K562 (cell line): ENCODE measurements around the gene CCDC47. TPM values are rescaled to one million over a fixed set of nuclear protein-coding genes. Genes with fewer than 3 reads are reported as not detected.

Experiments used
- ATAC-seq: fragments of 200-7000 bp; cut with Tn5 transposase; 3 replicates; pipeline ENCODE4 v1.9.1; 2020; ENCODE audit warnings: moderate library complexity
- BruUV-seq: library from RNA; stranded (reverse); fragments of 400-500 nt; replicated peaks from 2 replicates; lab custom pipeline; 2021; lab: Mats Ljungman, UMichigan
- CTCF ChIA-PET: fragments of 300-600 bp; formaldehyde crosslinking; extraction: SDS; loops from one replicate; lab custom pipeline; 2021; ENCODE audit warnings: low intra/inter-chr PET ratio; lab: Yijun Ruan, JAX
- POLR2A ChIA-PET: fragments of 300-600, 350-650 bp; sonication (Branson Sonifier 250); formaldehyde crosslinking; extraction: SDS; loops from one replicate; lab custom pipeline; 2021; ENCODE audit warnings: antibody characterized with exemption, inconsistent platforms; lab: Yijun Ruan, JAX
- DNase-seq, 4 experiments: peaks; one replicate each; pipeline versions ENCODE4 v3.0.0 to v3.0.0-alpha.2; 2011 to 2018; ENCODE audit warnings: low spot score in 3 of 4, mixed read lengths in 3 of 4; ENCODE audit errors: extremely low read depth in 1 of 4
- FAIRE-seq: peaks from 2 replicates; lab custom pipeline; 2011; peaks lifted over from hg19 to GRCh38; lab: Jason Lieb, UNC
- H2AFZ ChIP-seq: 2 replicates; pipeline ENCODE4 v1.6.0; 2011; ENCODE audit warnings: low read depth, low read length, control low read depth, inconsistent platforms
- H3K27ac ChIP-seq: fragments of 200-600 bp; 3 replicates; pipeline ENCODE4 v1.8.0; 2011; ENCODE audit warnings: low read depth, mild to moderate bottlenecking, control low read depth, inconsistent platforms, low read length, moderate library complexity, mixed read lengths; ENCODE audit errors: extremely low read depth
- H3K27me3 ChIP-seq, 2 experiments: fragments of 300-600 bp in 1 of 2; 2 replicates in 1 of 2; 3 replicates in 1 of 2; pipeline versions ENCODE4 v1.6.0 to v1.8.0; 2011; ENCODE audit warnings: inconsistent platforms in 2 of 2, low read length in 2 of 2, mild to moderate bottlenecking in 1 of 2, mixed read lengths in 1 of 2, moderate library complexity in 1 of 2; ENCODE audit not compliant: control insufficient read depth in 2 of 2, insufficient read depth in 2 of 2
- H3K36me3 ChIP-seq: fragments of 300-600 bp; 3 replicates; pipeline ENCODE4 v1.8.0; 2011; ENCODE audit warnings: mild to moderate bottlenecking, low read length, inconsistent platforms; ENCODE audit not compliant: control insufficient read depth, insufficient read depth
- H3K4me1 ChIP-seq, 2 experiments: fragments of 200-600 bp in 1 of 2; replicated peaks in 1 of 2; 2 replicates in 1 of 2; 3 replicates in 1 of 2; pipeline versions ENCODE4 v1.5.1 to v1.8.0; 2011; ENCODE audit warnings: inconsistent platforms in 2 of 2, low read length in 2 of 2, mild to moderate bottlenecking in 1 of 2, mixed read lengths in 1 of 2, moderate library complexity in 1 of 2; ENCODE audit not compliant: control insufficient read depth in 2 of 2, insufficient read depth in 2 of 2
- H3K4me2 ChIP-seq: 2 replicates; pipeline ENCODE4 v1.6.1; 2011; ENCODE audit warnings: low read length, control low read depth, inconsistent platforms, mixed read lengths; ENCODE audit not compliant: insufficient read depth
- H3K4me3 ChIP-seq: fragments of 200-600 bp; sonication (generic), shearing (Covaris generic); 2 replicates; pipeline ENCODE4 v1.5.1; 2016; ENCODE audit warnings: control low read depth, inconsistent platforms
- H3K79me2 ChIP-seq: fragments of 200-600 bp; 3 replicates; pipeline ENCODE4 v1.8.0; 2011; ENCODE audit warnings: low read length, inconsistent platforms; ENCODE audit not compliant: control insufficient read depth, insufficient read depth
- H3K9ac ChIP-seq, 2 experiments: 2 replicates each; pipeline versions ENCODE4 v1.6.0 to v1.6.1; 2011; ENCODE audit warnings: low read depth in 2 of 2, low read length in 2 of 2, control low read depth in 1 of 2, inconsistent platforms in 1 of 2, mild to moderate bottlenecking in 1 of 2, mixed read lengths in 1 of 2; ENCODE audit not compliant: insufficient read depth in 1 of 2
- H3K9me1 ChIP-seq: one replicate; pipeline ENCODE4 v1.6.0; 2011; ENCODE audit warnings: inconsistent platforms, mild to moderate bottlenecking, low read length, moderate library complexity; ENCODE audit not compliant: control insufficient read depth, insufficient read depth
- H3K9me3 ChIP-seq: replicated peaks from 2 replicates; pipeline ENCODE4 v1.5.1; 2011; ENCODE audit warnings: low read depth, low read length, inconsistent platforms; ENCODE audit not compliant: control insufficient read depth, insufficient read depth
- H4K20me1 ChIP-seq: replicated peaks from 2 replicates; pipeline ENCODE4 v1.6.1; 2011; ENCODE audit warnings: low read length, inconsistent platforms, mixed read lengths; ENCODE audit not compliant: control insufficient read depth, insufficient read depth
- HLTF ChIP-seq: fragments of 450-650 bp; IDR thresholded peaks from 2 replicates; pipeline ENCODE4 v1.6.1; 2016
- KLF1 ChIP-seq: fragments of 450-650 bp; IDR thresholded peaks from 2 replicates; pipeline ENCODE4 v1.6.1; 2016; ENCODE audit warnings: missing genetic modification characterization, missing compliant biosample characterization
- NBN ChIP-seq: fragments of 450-650 bp; IDR thresholded peaks from 2 replicates; pipeline ENCODE4 v1.6.1; 2016; ENCODE audit warnings: low read depth, mild to moderate bottlenecking
- NCOA1 ChIP-seq: fragments of 450-650 bp; IDR thresholded peaks from 2 replicates; pipeline ENCODE4 v1.6.1; 2016; ENCODE audit warnings: low read depth
- NCOR1 ChIP-seq: fragments of 450-650 bp; IDR thresholded peaks from 2 replicates; pipeline ENCODE4 v1.6.1; 2016; ENCODE audit warnings: mild to moderate bottlenecking, moderate library complexity
- POLR3G ChIP-seq: IDR thresholded peaks from 2 replicates; pipeline ENCODE4 v1.6.1; 2011; ENCODE audit not compliant: insufficient read length, insufficient replicate concordance; ENCODE audit errors: extremely low read depth
- PRDM10 ChIP-seq: fragments of 450-650 bp; IDR thresholded peaks from 2 replicates; pipeline ENCODE4 v1.6.1; 2018; ENCODE audit not compliant: partially characterized antibody
- UBTF ChIP-seq, 2 experiments: IDR thresholded peaks; 2 replicates each; pipeline ENCODE4 v1.6.1; 2012; ENCODE audit warnings: improper control_type of control experiment in 2 of 2, low read depth in 2 of 2, low read length in 2 of 2, borderline replicate concordance in 1 of 2
- ZNF197 ChIP-seq: fragments of 200-800 bp; sonication (Bioruptor generic); IDR thresholded peaks from 2 replicates; pipeline ENCODE4 v1.6.1; 2016; ENCODE audit warnings: low read depth, missing genetic modification characterization, missing compliant biosample characterization
- ZNF436 ChIP-seq: fragments of 250-450, 450-650 bp; sonication (Bioruptor Pico); formaldehyde crosslinking; IDR thresholded peaks from 2 replicates; pipeline ENCODE4 v1.7.0; 2020; ENCODE audit warnings: mild to moderate bottlenecking
- WGBS: fragments of 100-300 bp; shearing (Covaris generic); methylation state at CpG from one replicate; pipeline ENCODE4 v1.1.6; 2016; ENCODE audit warnings: low coverage, mixed read lengths; ENCODE audit not compliant: insufficient coverage; ENCODE audit errors: missing lambda C conversion rate; 5-methylcytosine and 5-hydroxymethylcytosine counted together
- in situ Hi-C: fragments of 300-500 bp; cut with MboI; formaldehyde crosslinking; loops from 4 replicates; pipeline ENCODE4 v1.15.0; 2018; ENCODE audit warnings: inconsistent platforms, mixed read lengths
- intact Hi-C: fragments of 100-400 bp; cut with micrococcal nuclease; formaldehyde crosslinking; loops from 2 replicates; pipeline ENCODE4 v1.14.2; 2022
- polyA plus RNA-seq, 8 experiments: library from polyadenylated mRNA; depleted of rRNA in 4 of 8; stranded (reverse) in 5 of 8; unstranded in 3 of 8; fragments of >200 nt; fragmentation: Nextera tagmentation in 2 of 8; fragmentation: Illumina TruSeq in 1 of 8; extraction: Ambion mirVana in 2 of 8; extraction: Trizol in 1 of 8; gene quantifications; 2 replicates each; pipeline versions ENCODE4 v1.2.1 to v1.2.3, GENCODE V29; 2011 to 2014; ENCODE audit warnings: inconsistent platforms in 1 of 8, missing spikeins in 1 of 8
- total RNA-seq, 7 experiments: library from RNA; depleted of rRNA in 6 of 7; stranded (reverse); fragments of >200 nt in 6 of 7; fragmentation: Illumina TruSeq in 2 of 7; extraction: Trizol in 2 of 7; gene quantifications; 2 replicates each; pipeline versions ENCODE4 v1.2.1 to v1.2.3, GENCODE V29; 2011 to 2021; ENCODE audit warnings: low replicate concordance in 1 of 7
- TF ChIP-seq, protein P1 (sequence below): IDR thresholded peaks from 2 replicates; pipeline ENCODE4 v1.6.1; 2011; ENCODE audit not compliant: insufficient read length; ENCODE audit errors: extremely low read depth

CCDC47 gene
- total and polyA plus RNA-seq, 9 of the 15 experiments (the other 6 are each of a cell fraction or from before 2014, with no cell fraction given): 15.5 to 162 (median 122) TPM

- H3K4me2 ChIP-seq: no peak overlapping the region
- POLR2A ChIA-PET: interaction anchor here (0.8 kb wide), 1 partner anchor 14 kb away, joined by 3 read pairs; no protein-coding TSS in a partner anchor
- ATAC-seq (no peak), FAIRE-seq (no peak), DNase-seq (no peak)
- H3K36me3 ChIP-seq: peaks cover 16% of the 10 kb centered on the region; the same call in 1 of the 3 replicates
- no peak overlapping the region for H3K27ac ChIP-seq
- H3K9ac ChIP-seq: no peak overlapping the region
- intact Hi-C loops (loop anchor here (5.0 to 10.0 kb wide), 3 partner anchors 74 to 269 kb away; partner anchors contain the start of gene MAP3K3), in situ Hi-C loops (no loop called here)
- 85% methylated on average over 6 of the region's 6 CpGs for WGBS
- no TSS peak for BruUV-seq
- TF ChIP-seq POLR3G (no peak), NCOR1 (no peak), NCOA1 (no peak), UBTF (IDR thresholded peaks at IDR 0.05; ENCODE audit: borderline replicate concordance in 1 of 2, low read depth in 2 of 2, low read length in 2 of 2) (no peak), ZNF197 (CRISPR knock-in tag) (no peak), HLTF (no peak), KLF1 (no peak), ZNF436 (CRISPR knock-in tag) (no peak), NBN (no peak), PRDM10 (no peak)
- TF ChIP-seq, protein P1, sequence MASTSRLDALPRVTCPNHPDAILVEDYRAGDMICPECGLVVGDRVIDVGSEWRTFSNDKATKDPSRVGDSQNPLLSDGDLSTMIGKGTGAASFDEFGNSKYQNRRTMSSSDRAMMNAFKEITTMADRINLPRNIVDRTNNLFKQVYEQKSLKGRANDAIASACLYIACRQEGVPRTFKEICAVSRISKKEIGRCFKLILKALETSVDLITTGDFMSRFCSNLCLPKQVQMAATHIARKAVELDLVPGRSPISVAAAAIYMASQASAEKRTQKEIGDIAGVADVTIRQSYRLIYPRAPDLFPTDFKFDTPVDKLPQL: no peak
- peaks cover 7% of the 10 kb centered on the region for H4K20me1 ChIP-seq
- H3K9me3 ChIP-seq: no peaks in the 10 kb centered on the region
- H3K79me2 ChIP-seq: no peaks in the 10 kb centered on the region
- H3K27me3 ChIP-seq: no peaks in the 10 kb centered on the region
- no peak overlapping the region for H2AFZ ChIP-seq
- CTCF ChIA-PET: interaction anchor here (1.7 kb wide), 1 partner anchor 271 kb away, joined by 5 read pairs; no protein-coding TSS in a partner anchor
- no peak overlapping the region for H3K4me3 ChIP-seq
- peaks cover 0 to 41% of the 10 kb centered on the region in 2 experiments; a peak in 2 of 5 replicates for H3K4me1 ChIP-seq
- H3K9me1 ChIP-seq: peaks cover 3% of the 10 kb centered on the region
Observed at GRCh38 chr17:63695889-63696288, 77.5 kb downstream of the CCDC47 start.
